GM21825 (cell line): Measurements from ENCODE around the gene KIAA0825.

Experiments
- ATAC-seq: cut with Tn5 transposase; IDR thresholded peaks from one replicate; pipeline ENCODE4 v1.9.1; 2021; ENCODE audit warnings: mild to moderate bottlenecking, moderate library complexity; ENCODE audit not compliant: unreplicated experiment

Gene KIAA0825

GRCh38 chr5:94457788-94458187 lies 160.6 kb downstream of the KIAA0825 start:
- no peak for ATAC-seq

- ATAC-seq, result no peak
These were observed 172.7 kb downstream of the KIAA0825 start for GRCh38 chr5:94445726-94446125.

GRCh38 chr5:94442991-94443390 lies 175.4 kb downstream of the KIAA0825 start:
- ATAC-seq, result no peak

GRCh38 chr5:94442076-94442475 lies 176.3 kb downstream of the KIAA0825 start:
- ATAC-seq, result no peak

GRCh38 chr5:94440015-94440414 lies 178.4 kb downstream of the KIAA0825 start:
- no peak for ATAC-seq

- ATAC-seq, result no peak
These were observed 184.8 kb downstream of the KIAA0825 start for GRCh38 chr5:94433397-94434163.

- ATAC-seq, result no peak
These were observed 185.9 kb downstream of the KIAA0825 start for GRCh38 chr5:94432499-94432898.

- ATAC-seq, result no peak
These were observed 186.7 kb downstream of the KIAA0825 start for GRCh38 chr5:94431696-94432095.

- ATAC-seq, result no peak
These were observed 188.8 kb downstream of the KIAA0825 start for GRCh38 chr5:94429566-94429965.

GRCh38 chr5:94425396-94425795 lies 193.0 kb downstream of the KIAA0825 start:
- ATAC-seq, result no peak

- ATAC-seq, result no peak
These were observed 195.0 kb downstream of the KIAA0825 start for GRCh38 chr5:94423411-94423810.

GRCh38 chr5:94422812-94423211 lies 195.6 kb downstream of the KIAA0825 start:
- ATAC-seq, result no peak

GRCh38 chr5:94420885-94421284 lies 197.5 kb downstream of the KIAA0825 start:
- no peak for ATAC-seq

- no peak for ATAC-seq
These were observed 202.6 kb downstream of the KIAA0825 start for GRCh38 chr5:94415798-94416197.

- ATAC-seq, result no peak
These were observed 209.0 kb downstream of the KIAA0825 start for GRCh38 chr5:94409440-94409839.

GRCh38 chr5:94407023-94407422 lies 211.4 kb downstream of the KIAA0825 start:
- ATAC-seq, result no peak

GRCh38 chr5:94403483-94403882 lies 214.9 kb downstream of the KIAA0825 start:
- ATAC-seq, result no peak

GRCh38 chr5:94402096-94402495 lies 216.3 kb downstream of the KIAA0825 start:
- ATAC-seq, result no peak

GRCh38 chr5:94397508-94397907 lies 220.9 kb downstream of the KIAA0825 start:
- no peak for ATAC-seq

- ATAC-seq, result no peak
These were observed 221.7 kb downstream of the KIAA0825 start for GRCh38 chr5:94396687-94397086.

- ATAC-seq, result no peak
These were observed 222.9 kb downstream of the KIAA0825 start for GRCh38 chr5:94395468-94395867.

GRCh38 chr5:94391996-94392395 lies 226.4 kb downstream of the KIAA0825 start:
- ATAC-seq, result no peak

- ATAC-seq, result no peak
These were observed 228.9 kb downstream of the KIAA0825 start for GRCh38 chr5:94389515-94389899.
